ENCODE measurements around the gene EBF4.
"Not testable (repeated sequence)": the region's sequence is repeated elsewhere in the genome, so short reads cannot be mapped to it uniquely, and the experiment has no call there.

DNA sequence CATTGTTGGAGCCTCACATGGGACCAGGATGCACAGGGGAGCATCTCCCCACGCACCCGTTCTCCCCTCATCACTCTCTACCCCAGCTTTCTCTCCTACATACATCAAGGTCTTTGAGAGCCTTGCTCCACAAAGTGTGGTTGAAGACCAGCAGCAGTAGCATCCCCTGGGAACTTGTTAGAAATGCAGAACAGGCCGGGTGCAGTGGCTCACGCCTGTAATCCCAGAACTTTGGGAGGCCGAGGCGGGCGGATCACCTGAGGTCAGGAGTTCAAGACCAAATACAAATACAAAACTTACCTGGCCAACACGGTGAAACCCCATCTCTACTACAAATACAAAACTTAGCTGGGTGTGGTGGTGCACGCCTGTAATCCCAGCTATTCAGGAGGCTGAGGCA, 115.3 kb downstream of the EBF4 start:
- TF ChIP-seq, protein P1, sequence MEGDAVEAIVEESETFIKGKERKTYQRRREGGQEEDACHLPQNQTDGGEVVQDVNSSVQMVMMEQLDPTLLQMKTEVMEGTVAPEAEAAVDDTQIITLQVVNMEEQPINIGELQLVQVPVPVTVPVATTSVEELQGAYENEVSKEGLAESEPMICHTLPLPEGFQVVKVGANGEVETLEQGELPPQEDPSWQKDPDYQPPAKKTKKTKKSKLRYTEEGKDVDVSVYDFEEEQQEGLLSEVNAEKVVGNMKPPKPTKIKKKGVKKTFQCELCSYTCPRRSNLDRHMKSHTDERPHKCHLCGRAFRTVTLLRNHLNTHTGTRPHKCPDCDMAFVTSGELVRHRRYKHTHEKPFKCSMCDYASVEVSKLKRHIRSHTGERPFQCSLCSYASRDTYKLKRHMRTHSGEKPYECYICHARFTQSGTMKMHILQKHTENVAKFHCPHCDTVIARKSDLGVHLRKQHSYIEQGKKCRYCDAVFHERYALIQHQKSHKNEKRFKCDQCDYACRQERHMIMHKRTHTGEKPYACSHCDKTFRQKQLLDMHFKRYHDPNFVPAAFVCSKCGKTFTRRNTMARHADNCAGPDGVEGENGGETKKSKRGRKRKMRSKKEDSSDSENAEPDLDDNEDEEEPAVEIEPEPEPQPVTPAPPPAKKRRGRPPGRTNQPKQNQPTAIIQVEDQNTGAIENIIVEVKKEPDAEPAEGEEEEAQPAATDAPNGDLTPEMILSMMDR (IDR thresholded peaks at IDR 0.05): not testable (repeated sequence)
- not testable (repeated sequence) for TF ChIP-seq EZH2 (IDR thresholded peaks at IDR 0.05; ENCODE audit: borderline replicate concordance, insufficient read depth, low read depth, low read length, poor library complexity, severe bottlenecking)
